ENCODE data around the gene ADAT3. TPM values are rescaled to one million over a fixed set of nuclear protein-coding genes. Genes with fewer than 3 reads are reported as not detected.

ADAT3 gene
- total and polyA plus RNA-seq, 2 experiments from 2014 or later: 2.4 to 11.0 TPM

- Histone ChIP-seq H3K4me1 (ENCODE audit: insufficient read depth) (no peaks in the 10 kb centered on the region), H3K9me3 (ENCODE audit: low read depth) (no peaks in the 10 kb centered on the region), H3K36me3 (replicated peaks; ENCODE audit: insufficient read depth, low read depth) (no peaks in the 10 kb centered on the region), H3K4me2 (no peak overlapping the region), H3K4me3 (no peak overlapping the region), H3K9me2 (replicated peaks; ENCODE audit: insufficient read depth) (no peaks in the 10 kb centered on the region), H3K27ac (no peak overlapping the region), H3K79me2 (peaks cover 23% of the 10 kb centered on the region), H2AFZ (no peak overlapping the region), H4K20me1 (ENCODE audit: insufficient read depth, poor library complexity, severe bottlenecking) (peaks cover 20% of the 10 kb centered on the region), H3K27me3 (no peaks in the 10 kb centered on the region)
- 88% methylated on average over 17 of the region's 17 CpGs for WGBS (ENCODE audit: low lambda C conversion rate, missing lambda C conversion rate)
- TF ChIP-seq CTCF (IDR thresholded peaks at IDR 0.05; ENCODE audit: poor library complexity): no peak
- TF ChIP-seq EZH2phosphoT487 (IDR thresholded peaks at IDR 0.05; ENCODE audit: low read depth, severe bottlenecking, unreplicated experiment): no peak
- TF ChIP-seq EZH2 (IDR thresholded peaks at IDR 0.05; ENCODE audit: borderline replicate concordance): no peak
- DNase-seq (ENCODE audit: low spot score): no peak
These were observed 11.9 kb downstream of the ADAT3 start for GRCh38 chr19:1917146-1917545.

GRCh38 chr19:1917926-1918325 is 12.7 kb downstream of the ADAT3 start:
- no peak for DNase-seq (ENCODE audit: low spot score)
- H3K27ac ChIP-seq: no peak overlapping the region
- H3K4me2 ChIP-seq: no peak overlapping the region
- H3K4me1 ChIP-seq (ENCODE audit: insufficient read depth): no peaks in the 10 kb centered on the region
- WGBS (ENCODE audit: low lambda C conversion rate, missing lambda C conversion rate): 95% methylated on average over 25 of the region's 25 CpGs
- H2AFZ ChIP-seq: no peak overlapping the region
- no peak overlapping the region for H3K4me3 ChIP-seq
- H3K27me3 ChIP-seq: no peaks in the 10 kb centered on the region
- no peaks in the 10 kb centered on the region for H3K36me3 ChIP-seq (replicated peaks; ENCODE audit: insufficient read depth, low read depth)
- TF ChIP-seq CTCF (IDR thresholded peaks at IDR 0.05; ENCODE audit: poor library complexity) (no peak), EZH2phosphoT487 (IDR thresholded peaks at IDR 0.05; ENCODE audit: low read depth, severe bottlenecking, unreplicated experiment) (no peak), EZH2 (IDR thresholded peaks at IDR 0.05; ENCODE audit: borderline replicate concordance) (no peak)
- peaks cover 15% of the 10 kb centered on the region for H3K79me2 ChIP-seq
- no peaks in the 10 kb centered on the region for H3K9me2 ChIP-seq (replicated peaks; ENCODE audit: insufficient read depth)
- H4K20me1 ChIP-seq (ENCODE audit: insufficient read depth, poor library complexity, severe bottlenecking): peaks cover 18% of the 10 kb centered on the region
- H3K9me3 ChIP-seq (ENCODE audit: low read depth): no peaks in the 10 kb centered on the region

GRCh38 chr19:1918975-1919374 is 13.8 kb downstream of the ADAT3 start:
- H3K27ac ChIP-seq: no peak overlapping the region
- no peak overlapping the region for H3K4me3 ChIP-seq
- H3K36me3 ChIP-seq (replicated peaks; ENCODE audit: insufficient read depth, low read depth): no peaks in the 10 kb centered on the region
- 94% methylated on average over 19 of the region's 28 CpGs for WGBS (ENCODE audit: low lambda C conversion rate, missing lambda C conversion rate)
- H3K4me1 ChIP-seq (ENCODE audit: insufficient read depth): no peaks in the 10 kb centered on the region
- DNase-seq (ENCODE audit: low spot score): no peak
- H3K27me3 ChIP-seq: no peaks in the 10 kb centered on the region
- H3K9me2 ChIP-seq (replicated peaks; ENCODE audit: insufficient read depth): no peaks in the 10 kb centered on the region
- no peak overlapping the region for H3K4me2 ChIP-seq
- H2AFZ ChIP-seq: no peak overlapping the region
- peaks cover 7% of the 10 kb centered on the region for H4K20me1 ChIP-seq (ENCODE audit: insufficient read depth, poor library complexity, severe bottlenecking)
- no peaks in the 10 kb centered on the region for H3K9me3 ChIP-seq (ENCODE audit: low read depth)
- TF ChIP-seq EZH2phosphoT487 (IDR thresholded peaks at IDR 0.05; ENCODE audit: low read depth, severe bottlenecking, unreplicated experiment) (no peak), CTCF (IDR thresholded peaks at IDR 0.05; ENCODE audit: poor library complexity) (no peak), EZH2 (IDR thresholded peaks at IDR 0.05; ENCODE audit: borderline replicate concordance) (no peak)
- peaks cover 4% of the 10 kb centered on the region for H3K79me2 ChIP-seq

DNA sequence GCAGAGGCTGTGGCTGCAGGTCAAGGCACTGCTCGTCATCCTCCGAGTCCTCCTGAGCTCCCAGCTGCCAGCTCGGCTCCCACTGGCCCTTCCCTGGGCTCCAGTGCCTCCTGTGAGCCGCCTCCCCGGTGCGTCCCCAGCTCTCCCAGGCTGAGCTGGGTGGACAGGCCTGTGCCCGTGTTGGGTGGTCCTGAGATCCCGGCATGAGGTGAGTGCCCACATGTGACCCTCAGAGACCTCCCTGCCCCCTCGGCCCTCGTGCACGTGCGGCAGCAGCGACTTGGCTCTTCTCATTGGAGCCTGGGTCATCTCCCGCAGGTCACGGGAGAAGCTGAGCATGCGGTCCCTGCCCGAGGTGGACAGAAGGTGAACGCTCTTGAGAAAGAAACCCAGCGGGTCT is 15.4 kb downstream of the ADAT3 start:
- Histone ChIP-seq H3K4me3 (no peak overlapping the region), H3K4me1 (ENCODE audit: insufficient read depth) (no peaks in the 10 kb centered on the region), H3K27ac (no peak overlapping the region), H3K9me3 (ENCODE audit: low read depth) (no peaks in the 10 kb centered on the region), H3K79me2 (no peaks in the 10 kb centered on the region), H3K9me2 (replicated peaks; ENCODE audit: insufficient read depth) (no peaks in the 10 kb centered on the region), H2AFZ (no peak overlapping the region), H3K27me3 (no peaks in the 10 kb centered on the region), H3K4me2 (no peak overlapping the region), H3K36me3 (replicated peaks; ENCODE audit: insufficient read depth, low read depth) (no peaks in the 10 kb centered on the region), H4K20me1 (ENCODE audit: insufficient read depth, poor library complexity, severe bottlenecking) (no peaks in the 10 kb centered on the region)
- 98% methylated on average over 17 of the region's 19 CpGs for WGBS (ENCODE audit: low lambda C conversion rate, missing lambda C conversion rate)
- no peak for TF ChIP-seq EZH2 (IDR thresholded peaks at IDR 0.05; ENCODE audit: borderline replicate concordance)
- no peak for TF ChIP-seq CTCF (IDR thresholded peaks at IDR 0.05; ENCODE audit: poor library complexity)
- no peak for TF ChIP-seq EZH2phosphoT487 (IDR thresholded peaks at IDR 0.05; ENCODE audit: low read depth, severe bottlenecking, unreplicated experiment)
- no peak for DNase-seq (ENCODE audit: low spot score)
